Measurements from ENCODE around the gene ASCL2.
A peak's percentile ranks its signal among the peaks of the same experiment; 100 is the strongest.

ASCL2 gene

GRCh38 chr11:2272228-2272945 is 2.0 kb upstream of the ASCL2 start:
- Mint-ChIP-seq H3K27ac (no peak overlapping the region), H3K4me3 (no peak overlapping the region), H3K27me3 (peaks cover 8% of the 10 kb centered on the region), H3K9me3 (no peaks in the 10 kb centered on the region), H3K4me1 (peaks cover 7% of the 10 kb centered on the region), H3K36me3 (peaks cover 1% of the 10 kb centered on the region)

- H3K36me3 Mint-ChIP-seq, result no peaks in the 10 kb centered on the region
- peaks cover 8% of the 10 kb centered on the region for H3K4me1 Mint-ChIP-seq
- H3K27ac Mint-ChIP-seq, result no peak overlapping the region
- peak overlapping the region; percentile 42 for H3K4me3 Mint-ChIP-seq
- H3K27me3 Mint-ChIP-seq, result peaks cover 8% of the 10 kb centered on the region
- no peaks in the 10 kb centered on the region for H3K9me3 Mint-ChIP-seq
These were observed 1.2 kb upstream of the ASCL2 start for GRCh38 chr11:2271327-2272227.

GRCh38 chr11:2271077-2271326 is 614 bp upstream of the ASCL2 start:
- H3K27me3 Mint-ChIP-seq, result peaks cover 8% of the 10 kb centered on the region
- no peak overlapping the region for H3K27ac Mint-ChIP-seq
- H3K36me3 Mint-ChIP-seq, result no peaks in the 10 kb centered on the region
- no peaks in the 10 kb centered on the region for H3K9me3 Mint-ChIP-seq
- H3K4me1 Mint-ChIP-seq, result peaks cover 14% of the 10 kb centered on the region
- H3K4me3 Mint-ChIP-seq, result no peak overlapping the region

DNA sequence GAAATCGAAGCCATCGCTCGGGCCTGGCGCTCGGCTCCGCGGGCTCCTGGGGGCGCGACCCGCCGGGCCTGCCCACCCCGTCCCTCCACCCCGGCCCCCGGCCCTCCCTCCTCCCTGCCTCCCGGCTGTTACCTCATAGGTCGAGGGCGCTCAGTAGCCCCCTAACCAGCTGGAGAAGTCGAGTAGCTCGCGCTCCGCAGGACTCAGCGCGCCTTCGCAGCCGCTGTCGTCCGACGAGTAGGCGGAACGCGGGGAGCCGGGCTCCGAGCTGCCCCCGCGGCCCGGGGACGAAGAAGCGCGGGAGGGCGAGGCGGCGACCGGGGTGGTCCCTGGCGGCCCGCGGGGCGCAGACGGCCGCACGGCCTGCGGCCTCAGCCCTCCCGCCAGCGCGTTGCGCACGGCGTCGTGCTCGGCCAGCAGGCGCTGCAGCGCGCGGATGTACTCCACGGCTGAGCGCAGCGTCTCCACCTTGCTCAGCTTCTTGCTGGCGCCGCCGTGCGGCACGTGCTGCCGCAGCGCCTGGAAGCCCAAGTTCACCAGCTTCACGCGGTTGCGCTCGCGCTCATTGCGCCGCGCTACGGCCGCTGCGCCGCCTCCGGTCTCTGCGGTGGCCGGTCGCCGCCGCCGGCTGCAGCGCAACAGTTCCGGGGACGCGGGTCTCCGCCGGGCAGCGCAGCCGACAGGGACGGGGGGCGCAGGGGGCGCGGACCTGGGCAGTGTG is 627 bp downstream of the ASCL2 start:
- H3K27ac Mint-ChIP-seq, result no peak overlapping the region
- H3K9me3 Mint-ChIP-seq, result no peaks in the 10 kb centered on the region
- H3K4me1 Mint-ChIP-seq, result peaks cover 22% of the 10 kb centered on the region
- peak overlapping the region; percentile 71 for H3K4me3 Mint-ChIP-seq
- H3K36me3 Mint-ChIP-seq, result no peaks in the 10 kb centered on the region
- H3K27me3 Mint-ChIP-seq, result peaks cover 8% of the 10 kb centered on the region

DNA sequence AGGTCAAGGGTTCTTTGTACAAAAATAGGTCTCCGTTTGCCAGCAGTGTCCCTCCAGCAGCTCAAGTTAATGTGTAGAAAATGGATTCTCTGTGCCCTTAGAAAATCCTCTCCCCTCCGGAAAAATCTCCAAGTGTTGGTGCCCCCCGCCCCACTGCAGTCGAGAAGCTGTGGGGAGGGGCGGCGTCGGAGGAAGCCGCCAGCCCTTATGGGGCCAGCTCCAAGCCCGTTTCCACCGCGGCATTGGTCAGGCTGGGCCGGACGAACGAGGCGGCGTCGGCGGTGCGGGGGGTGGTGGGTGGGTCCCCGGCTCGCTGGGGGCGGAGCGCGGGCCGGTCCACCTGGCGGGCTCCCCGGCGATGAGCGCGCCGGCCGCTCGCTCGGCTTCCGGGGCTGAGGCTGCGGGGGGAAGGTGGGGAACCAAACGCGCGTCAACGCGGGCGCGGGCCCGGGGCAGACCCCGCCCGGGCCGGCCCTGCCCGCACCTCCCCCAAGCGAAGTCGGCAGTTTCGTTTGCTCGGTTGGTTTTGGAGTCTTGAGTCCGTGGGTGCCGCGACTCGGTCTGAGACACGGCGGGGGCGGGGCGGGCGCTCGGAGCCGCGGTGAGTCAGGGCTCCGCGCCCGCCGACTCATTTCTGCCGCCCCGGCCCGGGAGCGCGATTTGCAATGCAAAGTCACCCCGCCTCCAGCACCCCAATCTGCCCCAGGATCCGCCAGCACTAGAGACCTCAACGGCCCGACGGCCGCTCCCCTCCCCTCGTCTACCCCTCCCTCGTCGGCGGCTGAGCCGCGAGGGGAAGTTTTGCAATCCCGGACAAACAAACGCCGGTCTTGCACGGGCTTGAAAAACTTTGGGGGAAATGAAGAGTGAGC is 1.4 kb downstream of the ASCL2 start:
- Mint-ChIP-seq H3K36me3 (no peaks in the 10 kb centered on the region), H3K27me3 (peaks cover 8% of the 10 kb centered on the region), H3K4me3 (peak overlapping the region; percentile 71), H3K27ac (no peak overlapping the region), H3K9me3 (no peaks in the 10 kb centered on the region), H3K4me1 (peaks cover 22% of the 10 kb centered on the region)

DNA sequence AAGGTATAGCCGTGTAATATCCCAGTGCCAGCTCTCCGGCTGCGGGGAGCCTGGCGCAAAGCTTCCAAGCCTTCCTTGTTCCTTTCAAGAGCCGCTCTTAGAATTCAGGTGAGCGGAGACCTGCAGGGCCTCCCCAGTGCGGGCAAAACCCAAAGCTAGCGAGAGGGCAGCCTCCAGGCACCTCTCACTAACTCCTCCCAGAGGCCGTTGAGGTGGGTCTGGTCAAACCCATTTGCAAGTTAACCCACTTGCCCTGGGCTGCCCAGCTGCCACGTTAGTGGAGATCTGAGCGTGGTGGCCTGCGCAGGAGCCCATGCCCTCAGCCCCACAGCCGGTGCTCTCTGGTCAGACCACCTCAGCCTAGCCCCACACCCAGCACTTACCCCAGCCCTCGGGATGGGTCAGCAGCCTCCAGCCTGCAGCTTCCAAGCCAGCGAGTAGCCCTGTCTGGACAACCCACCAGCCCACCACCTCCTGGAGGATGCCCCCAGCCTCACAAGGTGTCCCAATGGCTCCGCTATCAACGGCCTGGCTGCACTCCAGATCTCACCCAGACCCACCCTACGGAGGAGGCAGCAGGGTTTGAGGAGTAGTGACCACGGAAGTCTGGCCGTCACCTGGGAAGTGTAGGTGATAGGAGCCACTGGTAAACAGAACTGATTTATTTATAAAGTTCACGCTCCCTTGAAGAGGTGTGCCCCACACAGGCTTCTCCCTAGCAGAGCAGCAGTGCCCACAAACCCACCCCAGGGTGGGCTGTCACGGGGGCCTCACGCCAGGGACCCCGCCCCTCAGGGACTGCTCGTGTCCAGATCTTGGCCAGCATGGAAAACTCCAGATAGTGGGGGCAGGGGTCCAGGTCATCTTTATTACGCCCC is 2.3 kb downstream of the ASCL2 start:
- peaks cover 8% of the 10 kb centered on the region for H3K27me3 Mint-ChIP-seq
- H3K36me3 Mint-ChIP-seq, result no peaks in the 10 kb centered on the region
- H3K4me1 Mint-ChIP-seq, result peaks cover 22% of the 10 kb centered on the region
- H3K27ac Mint-ChIP-seq, result no peak overlapping the region
- no peaks in the 10 kb centered on the region for H3K9me3 Mint-ChIP-seq
- H3K4me3 Mint-ChIP-seq, result peak overlapping the region; percentile 45

- H3K9me3 Mint-ChIP-seq, result no peaks in the 10 kb centered on the region
- no peaks in the 10 kb centered on the region for H3K36me3 Mint-ChIP-seq
- no peak overlapping the region for H3K27ac Mint-ChIP-seq
- H3K27me3 Mint-ChIP-seq, result peaks cover 7% of the 10 kb centered on the region
- peak overlapping the region; percentile 3 for H3K4me3 Mint-ChIP-seq
- peaks cover 22% of the 10 kb centered on the region for H3K4me1 Mint-ChIP-seq
These were observed 3.0 kb downstream of the ASCL2 start for GRCh38 chr11:2267306-2267850.

GRCh38 chr11:2266586-2267305 is 3.6 kb downstream of the ASCL2 start:
- no peak overlapping the region for H3K27ac Mint-ChIP-seq
- H3K36me3 Mint-ChIP-seq, result no peaks in the 10 kb centered on the region
- H3K4me3 Mint-ChIP-seq, result peak overlapping the region; percentile 70

GRCh38 chr11:2265854-2266585 is 4.4 kb downstream of the ASCL2 start:
- Mint-ChIP-seq H3K9me3 (no peaks in the 10 kb centered on the region), H3K4me1 (peaks cover 22% of the 10 kb centered on the region)

More at GRCh38 chr11:2266586-2267305, 3.6 kb downstream of the ASCL2 start:
- peaks cover 22% of the 10 kb centered on the region for H3K4me1 Mint-ChIP-seq
- no peaks in the 10 kb centered on the region for H3K9me3 Mint-ChIP-seq
- peaks cover 5% of the 10 kb centered on the region for H3K27me3 Mint-ChIP-seq

GRCh38 chr11:2265396-2265795 is 5.0 kb downstream of the ASCL2 start:
- Mint-ChIP-seq H3K4me1 (peaks cover 19% of the 10 kb centered on the region), H3K36me3 (no peaks in the 10 kb centered on the region), H3K9me3 (no peaks in the 10 kb centered on the region), H3K27me3 (peaks cover 4% of the 10 kb centered on the region), H3K4me3 (peak overlapping the region; percentile 70), H3K27ac (no peak overlapping the region)

More at GRCh38 chr11:2265854-2266585, 4.4 kb downstream of the ASCL2 start:
- Mint-ChIP-seq H3K27me3 (peaks cover 4% of the 10 kb centered on the region), H3K4me3 (peak overlapping the region; percentile 70), H3K36me3 (no peaks in the 10 kb centered on the region), H3K27ac (no peak overlapping the region)

GRCh38 chr11:2264366-2265053 is 5.9 kb downstream of the ASCL2 start:
- Mint-ChIP-seq H3K4me3 (no peak overlapping the region), H3K27me3 (peaks cover 4% of the 10 kb centered on the region), H3K27ac (no peak overlapping the region)

GRCh38 chr11:2263724-2264360 is 6.5 kb downstream of the ASCL2 start:
- Mint-ChIP-seq H3K27ac (no peak overlapping the region), H3K36me3 (no peaks in the 10 kb centered on the region), H3K4me1 (peaks cover 19% of the 10 kb centered on the region), H3K27me3 (peaks cover 4% of the 10 kb centered on the region), H3K9me3 (no peaks in the 10 kb centered on the region), H3K4me3 (no peak overlapping the region)

More at GRCh38 chr11:2264366-2265053, 5.9 kb downstream of the ASCL2 start:
- Mint-ChIP-seq H3K4me1 (peaks cover 19% of the 10 kb centered on the region), H3K36me3 (no peaks in the 10 kb centered on the region), H3K9me3 (no peaks in the 10 kb centered on the region)

Data from activated naive CD4-positive, alpha-beta T cell treated with anti-CD3 and anti-CD28 coated beads, Interleukin-2, amount 50 U/mL, for 24 hours (primary cell).